HepG2 (cell line): ENCODE data around the gene MFN2. TPM values are rescaled to one million over a fixed set of nuclear protein-coding genes. Genes with fewer than 3 reads are reported as not detected.

Source experiments
- ATAC-seq: fragments of 200-7000 bp; cut with Tn5 transposase; 3 replicates; pipeline ENCODE4 v1.9.1; 2020; ENCODE audit warnings: mild to moderate bottlenecking, moderate library complexity
- BruUV-seq: library from RNA; stranded (reverse); fragments of 400-500 nt; replicated peaks from 2 replicates; lab custom pipeline; 2021; lab: Mats Ljungman, UMichigan
- CTCF ChIA-PET: fragments of 300-600 bp; formaldehyde crosslinking; extraction: SDS; loops from one replicate; lab custom pipeline; 2021; ENCODE audit warnings: low total read pairs, inconsistent platforms, low intra/inter-chr PET ratio; lab: Yijun Ruan, JAX
- POLR2A ChIA-PET: fragments of 350-600 bp; sonication (Branson Sonifier 250); formaldehyde crosslinking; loops from one replicate; lab custom pipeline; 2020; ENCODE audit warnings: antibody characterized with exemption, inconsistent platforms; lab: Yijun Ruan, JAX
- DNase-seq: peaks from one replicate; pipeline ENCODE4 v3.0.0-alpha.2; 2015; ENCODE audit warnings: low spot score
- FAIRE-seq: peaks from 3 replicates; lab custom pipeline; 2011; peaks lifted over from hg19 to GRCh38; lab: Jason Lieb, UNC
- H2AFZ ChIP-seq: one replicate; pipeline ENCODE4 v1.6.1; 2011; ENCODE audit warnings: low read length, inconsistent platforms
- H3K27ac ChIP-seq: fragments of 300-600 bp; 3 replicates; pipeline ENCODE4 v1.8.0; 2011; ENCODE audit warnings: mixed run types, mild to moderate bottlenecking, mixed read lengths, low read length, inconsistent platforms; ENCODE audit not compliant: insufficient read depth; ENCODE audit errors: extremely low read length
- H3K27me3 ChIP-seq, 2 experiments: fragments of 200-600 bp in 1 of 2; 2 replicates in 1 of 2; 3 replicates in 1 of 2; pipeline versions ENCODE4 v1.6.0 to v1.8.0; 2011; ENCODE audit warnings: low read length in 2 of 2, mild to moderate bottlenecking in 2 of 2, moderate library complexity in 2 of 2, inconsistent platforms in 1 of 2; ENCODE audit not compliant: insufficient read depth in 2 of 2, control insufficient read depth in 1 of 2
- H3K36me3 ChIP-seq, 2 experiments: fragments of 200-600 bp in 1 of 2; replicated peaks in 1 of 2; 2 replicates in 1 of 2; 3 replicates in 1 of 2; pipeline versions ENCODE4 v1.5.1 to v1.8.0; 2011; ENCODE audit warnings: low read length in 2 of 2, inconsistent platforms in 1 of 2; ENCODE audit not compliant: insufficient read depth in 2 of 2, control insufficient read depth in 1 of 2
- H3K4me1 ChIP-seq: 2 replicates; pipeline ENCODE4 v1.5.1; 2012; ENCODE audit warnings: low read length, inconsistent platforms; ENCODE audit not compliant: insufficient read depth
- H3K4me2 ChIP-seq: 2 replicates; pipeline ENCODE4 v1.6.0; 2011; ENCODE audit warnings: low read depth, low read length, inconsistent platforms
- H3K4me3 ChIP-seq, 3 experiments: fragments of 200-600 bp in 1 of 3; sonication (generic), shearing (Covaris generic) in 1 of 3; replicated peaks in 1 of 3; 2 replicates each; pipeline ENCODE4 v1.5.1; 2011 to 2016; ENCODE audit warnings: low read length in 3 of 3, inconsistent platforms in 2 of 3, low read depth in 2 of 3, mild to moderate bottlenecking in 2 of 3, control low read depth in 1 of 3, mixed read lengths in 1 of 3; ENCODE audit not compliant: insufficient read depth in 1 of 3
- H3K79me2 ChIP-seq: one replicate; pipeline ENCODE4 v1.6.1; 2011; ENCODE audit warnings: low read length, inconsistent platforms; ENCODE audit not compliant: insufficient read depth
- H3K9ac ChIP-seq: 2 replicates; pipeline ENCODE4 v1.6.0; 2011; ENCODE audit warnings: mild to moderate bottlenecking, low read depth, low read length, inconsistent platforms; ENCODE audit not compliant: insufficient read depth
- H3K9me3 ChIP-seq: 2 replicates; pipeline ENCODE4 v1.5.1; 2012; ENCODE audit warnings: mild to moderate bottlenecking, low read length
- H4K20me1 ChIP-seq: 2 replicates; pipeline ENCODE4 v1.6.0; 2011; ENCODE audit warnings: inconsistent platforms, mild to moderate bottlenecking, low read length, moderate library complexity; ENCODE audit not compliant: insufficient read depth
- ERF ChIP-seq: IDR thresholded peaks from 2 replicates; pipeline ENCODE4 v1.6.1; 2018; ENCODE audit warnings: missing biosample characterization, missing genetic modification reagents
- MAZ ChIP-seq, 2 experiments: sonication (generic) in 1 of 2; formaldehyde crosslinking in 1 of 2; IDR thresholded peaks; 2 replicates each; pipeline versions ENCODE4 v1.5.0 to v1.6.1; 2012 to 2020; ENCODE audit warnings: low read depth in 2 of 2, mild to moderate bottlenecking in 2 of 2, borderline replicate concordance in 1 of 2, improper control_type of control experiment in 1 of 2, low read length in 1 of 2, missing genetic modification reagents in 1 of 2, moderate library complexity in 1 of 2
- MTA3 ChIP-seq: sonication (generic); formaldehyde crosslinking; IDR thresholded peaks from 2 replicates; pipeline ENCODE4 v1.4.0; 2020; ENCODE audit warnings: missing genetic modification reagents
- POLR2G ChIP-seq: fragments of 200-400 bp; formaldehyde crosslinking; IDR thresholded peaks from 2 replicates; pipeline ENCODE4 v1.6.1; 2018; ENCODE audit warnings: mild to moderate bottlenecking, low read depth, low read length, moderate library complexity
- RELA ChIP-seq: sonication (generic); formaldehyde crosslinking; IDR thresholded peaks from 2 replicates; pipeline ENCODE4 v1.4.0; 2020; ENCODE audit warnings: missing genetic modification reagents
- ZBTB44 ChIP-seq: sonication (generic); formaldehyde crosslinking; IDR thresholded peaks from 2 replicates; pipeline ENCODE4 v1.4.0; 2020; ENCODE audit warnings: missing genetic modification reagents
- WGBS: methylation state at CpG from one replicate; pipeline ENCODE4 v1.1.6; 2017; ENCODE audit warnings: low lambda C conversion rate; 5-methylcytosine and 5-hydroxymethylcytosine counted together
- in situ Hi-C: cut with HindIII; loops from 2 replicates; pipeline ENCODE4 v1.10.0; 2017; ENCODE audit warnings: low pct_unique_long_range_greater_than_20kb; ENCODE audit not compliant: extremely low pct_ligation_motif_present
- intact Hi-C: fragments of 100-400 bp; cut with micrococcal nuclease; formaldehyde crosslinking; loops from one replicate; pipeline ENCODE4 v1.10.0; 2022; ENCODE audit not compliant: unreplicated experiment
- polyA plus RNA-seq, 8 experiments: library from polyadenylated mRNA; depleted of rRNA in 3 of 8; stranded (reverse) in 7 of 8; unstranded in 1 of 8; fragments of >200 nt; fragmentation: Illumina TruSeq in 4 of 8; extraction: Trizol in 4 of 8; gene quantifications; 2 replicates each; pipeline versions ENCODE4 v1.2.1 to v1.2.3, GENCODE V29; 2011 to 2016; ENCODE audit warnings: low read depth in 4 of 8, missing spikeins in 1 of 8, mixed read lengths in 1 of 8; ENCODE audit not compliant: insufficient read depth in 1 of 8
- total RNA-seq, 5 experiments: library from RNA; depleted of rRNA; stranded (reverse); fragments of >200 nt; fragmentation: Illumina TruSeq; extraction: Trizol; gene quantifications; 2 replicates each; pipeline ENCODE4 v1.2.3, GENCODE V29; 2016; ENCODE audit warnings: low read depth in 1 of 5

Gene MFN2
- total and polyA plus RNA-seq, 2 of the 13 experiments (the other 11 are each of a cell fraction or from before 2014, with no cell fraction given) = 38.7 to 60.9 TPM

GRCh38 chr1:11970441-11971185 lies 9.6 kb upstream of the MFN2 start:
- CTCF ChIA-PET = no interaction called here

GRCh38 chr1:11977625-11978024 lies 2.6 kb upstream of the MFN2 start:
- Histone ChIP-seq H2AFZ (no peak overlapping the region), H3K9me3 (no peaks in the 10 kb centered on the region), H4K20me1 (no peaks in the 10 kb centered on the region), H3K36me3 (peaks cover 9 to 27% of the 10 kb centered on the region in 2 experiments; a peak in 4 of 5 replicates), H3K4me3 (no peak overlapping the region), H3K27me3 (peaks cover 0 to 3% of the 10 kb centered on the region in 2 experiments; a peak in 1 of 5 replicates), H3K4me2 (no peak overlapping the region), H3K27ac (no peak overlapping the region), H3K79me2 (peaks cover 22% of the 10 kb centered on the region), H3K4me1 (peaks cover 32% of the 10 kb centered on the region), H3K9ac (no peak overlapping the region)
- TF ChIP-seq ZBTB44 (CRISPR knock-in tag) = no peak
- TF ChIP-seq POLR2G = 0 out of 2 replicates have a peak, but pooled peaks have one; percentile 31
- FAIRE-seq (no peak), DNase-seq (no peak), ATAC-seq (no peak)
- ChIA-PET POLR2A (no interaction called here), CTCF (no interaction called here)
- BruUV-seq = no TSS peak
- WGBS = 93% methylated on average over 3 of the region's 3 CpGs
- intact Hi-C loops = no loop called here
- in situ Hi-C loops = no loop called here

More at GRCh38 chr1:11970441-11971185, 9.6 kb upstream of the MFN2 start:
- no peaks in the 10 kb centered on the region for H3K79me2 ChIP-seq
- intact Hi-C loops (no loop called here), in situ Hi-C loops (no loop called here)
- no peak overlapping the region for H3K9ac ChIP-seq
- H3K27me3 ChIP-seq = no peaks in the 10 kb centered on the region
- H4K20me1 ChIP-seq = no peaks in the 10 kb centered on the region
- no peak overlapping the region for H3K27ac ChIP-seq
- POLR2A ChIA-PET = interaction anchor here (1.6 kb wide), 1 partner anchor 9 kb away, joined by 4 read pairs; the partner anchor contains the start of gene MFN2
- no peak overlapping the region for H3K4me2 ChIP-seq
- no peak overlapping the region for H2AFZ ChIP-seq
- no peaks in the 10 kb centered on the region for H3K9me3 ChIP-seq
- TF ChIP-seq MAZ (IDR thresholded peaks at IDR 0.05; ENCODE audit: borderline replicate concordance, low read depth, low read length) = no peak
- no peak for TF ChIP-seq MAZ (CRISPR knock-in tag; IDR thresholded peaks at IDR 0.05; ENCODE audit: low read depth)
- TF ChIP-seq ERF (CRISPR knock-in tag) = no peak
- no peak for TF ChIP-seq MTA3
- no peak for TF ChIP-seq RELA
- TF ChIP-seq, all 625 proteins: peak for 0
- Histone ChIP-seq H3K4me3 (no peak overlapping the region), H3K4me1 (peaks cover 8% of the 10 kb centered on the region; the same call in 1 of the 2 replicates), H3K36me3 (peaks cover 21 to 45% of the 10 kb centered on the region in 2 experiments)
- ATAC-seq (no peak), FAIRE-seq (no peak), DNase-seq (no peak)
- 97% methylated on average over 17 of the region's 17 CpGs for WGBS
- BruUV-seq = no TSS peak
